ENCODE results near the gene DQX1.
A peak's percentile ranks its signal among the peaks of the same experiment; 100 is the strongest.

The DQX1 gene, protein sequence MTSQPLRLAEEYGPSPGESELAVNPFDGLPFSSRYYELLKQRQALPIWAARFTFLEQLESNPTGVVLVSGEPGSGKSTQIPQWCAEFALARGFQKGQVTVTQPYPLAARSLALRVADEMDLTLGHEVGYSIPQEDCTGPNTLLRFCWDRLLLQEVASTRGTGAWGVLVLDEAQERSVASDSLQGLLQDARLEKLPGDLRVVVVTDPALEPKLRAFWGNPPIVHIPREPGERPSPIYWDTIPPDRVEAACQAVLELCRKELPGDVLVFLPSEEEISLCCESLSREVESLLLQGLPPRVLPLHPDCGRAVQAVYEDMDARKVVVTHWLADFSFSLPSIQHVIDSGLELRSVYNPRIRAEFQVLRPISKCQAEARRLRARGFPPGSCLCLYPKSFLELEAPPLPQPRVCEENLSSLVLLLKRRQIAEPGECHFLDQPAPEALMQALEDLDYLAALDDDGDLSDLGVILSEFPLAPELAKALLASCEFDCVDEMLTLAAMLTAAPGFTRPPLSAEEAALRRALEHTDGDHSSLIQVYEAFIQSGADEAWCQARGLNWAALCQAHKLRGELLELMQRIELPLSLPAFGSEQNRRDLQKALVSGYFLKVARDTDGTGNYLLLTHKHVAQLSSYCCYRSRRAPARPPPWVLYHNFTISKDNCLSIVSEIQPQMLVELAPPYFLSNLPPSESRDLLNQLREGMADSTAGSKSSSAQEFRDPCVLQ

DNA sequence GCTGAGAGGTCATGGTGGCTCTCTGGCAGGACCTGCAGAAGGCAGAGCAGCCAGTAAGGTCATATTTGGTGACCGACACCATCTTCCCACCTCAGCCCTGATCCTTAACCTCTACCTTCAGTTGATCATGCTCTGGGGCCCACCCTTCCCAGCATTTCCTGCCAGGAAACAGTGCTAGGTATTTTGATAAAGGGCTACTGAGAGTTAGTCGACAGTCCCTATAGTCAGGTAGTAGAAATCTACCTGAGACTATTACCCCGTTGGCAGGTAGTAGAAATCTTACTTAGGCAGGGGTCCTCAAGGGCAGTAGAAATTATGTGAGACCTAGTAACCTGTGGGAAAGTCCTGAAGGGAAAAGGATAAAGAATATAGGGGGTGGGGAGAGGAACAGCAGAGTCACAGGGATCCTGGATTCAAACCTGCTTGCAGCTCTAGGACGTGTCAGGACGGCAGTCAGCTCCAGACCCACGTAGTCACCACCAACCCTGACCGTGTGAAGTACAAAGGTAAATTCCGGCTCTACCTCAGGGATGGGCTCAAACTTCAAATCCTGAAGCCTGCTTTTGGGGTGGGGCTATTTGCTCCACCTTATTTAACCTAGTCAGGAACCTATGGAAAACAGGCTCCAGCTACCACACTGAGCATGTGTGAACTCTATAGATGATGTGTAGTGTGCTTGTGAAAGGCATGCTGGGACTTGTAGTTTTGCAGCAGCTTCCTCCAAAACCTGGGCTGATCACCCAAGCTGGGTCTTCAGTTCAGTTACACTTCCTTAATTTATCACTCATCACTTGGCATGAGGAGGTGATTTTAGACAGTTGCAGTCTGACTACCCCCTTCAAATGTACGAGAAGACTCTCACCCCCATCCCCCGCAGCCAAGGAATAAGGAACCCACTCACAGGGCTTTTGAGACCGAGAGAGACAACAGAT is at the start of gene DQX1:
DQX1 (minus strand) TSS at position 515 of the 932 bp plus-strand sequence; CDS start at position 13, 502 bp downstream.
- no peak for FAIRE-seq
- peak; percentile 55 for DNase-seq (ENCODE audit: insufficient read length, low spot score)
- no peak for TF ChIP-seq CTCF (IDR thresholded peaks at IDR 0.05; ENCODE audit: insufficient read depth, missing control alignments)

- FAIRE-seq (no peak), DNase-seq (ENCODE audit: insufficient read length, low spot score) (no peak)
- TF ChIP-seq CTCF (IDR thresholded peaks at IDR 0.05; ENCODE audit: insufficient read depth, missing control alignments), result no peak
Observed at GRCh38 chr2:74575320-74575719, 49.3 kb upstream of the DQX1 start.

- DNase-seq (ENCODE audit: insufficient read length, low spot score), result no peak
- no peak for FAIRE-seq
- TF ChIP-seq CTCF (IDR thresholded peaks at IDR 0.05; ENCODE audit: insufficient read depth, missing control alignments), result no peak
Observed at GRCh38 chr2:74573747-74574562, 47.9 kb upstream of the DQX1 start.

GRCh38 chr2:74572178-74572925 is 46.3 kb upstream of the DQX1 start:
- TF ChIP-seq CTCF (IDR thresholded peaks at IDR 0.05; ENCODE audit: insufficient read depth, missing control alignments), result no peak
- no peak for DNase-seq (ENCODE audit: insufficient read length, low spot score)
- FAIRE-seq, result no peak

- no peak for DNase-seq (ENCODE audit: insufficient read length, low spot score)
- no peak for TF ChIP-seq CTCF (IDR thresholded peaks at IDR 0.05; ENCODE audit: insufficient read depth, missing control alignments)
- FAIRE-seq, result no peak
Observed at GRCh38 chr2:74571058-74571457, 45.0 kb upstream of the DQX1 start.

- FAIRE-seq, result no peak
- no peak for TF ChIP-seq CTCF (IDR thresholded peaks at IDR 0.05; ENCODE audit: insufficient read depth, missing control alignments)
- no peak for DNase-seq (ENCODE audit: insufficient read length, low spot score)
Observed at GRCh38 chr2:74569686-74570085, 43.7 kb upstream of the DQX1 start.
